GM12878 (cell line): ENCODE data around the gene C10orf105. TPM values are rescaled to one million over a fixed set of nuclear protein-coding genes. Genes with fewer than 3 reads are reported as not detected.

Source experiments
- BCL11A ChIP-seq: IDR thresholded peaks from 2 replicates; pipeline ENCODE4 v1.6.1; 2011; ENCODE audit warnings: low read depth, low read length
- CHD2 ChIP-seq: IDR thresholded peaks from 2 replicates; pipeline ENCODE4 v1.6.1; 2011; ENCODE audit warnings: low read depth, low read length, improper control_type of control experiment, borderline replicate concordance
- CTCF ChIP-seq, 3 experiments: IDR thresholded peaks in 2 of 3; conservative IDR thresholded peaks in 1 of 3; 2 replicates each; pipeline ENCODE4 v1.5.1; 2011; ENCODE audit warnings: low read depth in 3 of 3, low read length in 3 of 3, mild to moderate bottlenecking in 3 of 3, control low read depth in 2 of 3, moderate library complexity in 2 of 3, inconsistent platforms in 1 of 3, mixed read lengths in 1 of 3; ENCODE audit not compliant: control insufficient read depth in 2 of 3, insufficient read depth in 1 of 3; ENCODE audit errors: extremely low read depth in 1 of 3
- DPF2 ChIP-seq: fragments of 450-650 bp; IDR thresholded peaks from 2 replicates; pipeline ENCODE4 v1.6.1; 2017; ENCODE audit warnings: mild to moderate bottlenecking
- EGR1 ChIP-seq, 2 experiments: IDR thresholded peaks; 1 replicate in 1 of 2; 2 replicates in 1 of 2; pipeline ENCODE4 v1.6.1; 2011 to 2012; ENCODE audit warnings: low read depth in 2 of 2, low read length in 2 of 2, borderline replicate concordance in 1 of 2, mild to moderate bottlenecking in 1 of 2, moderate library complexity in 1 of 2
- HDGF ChIP-seq: fragments of 450-650 bp; IDR thresholded peaks from 2 replicates; pipeline ENCODE4 v1.6.1; 2016; ENCODE audit warnings: antibody characterized with exemption
- NFIC ChIP-seq: IDR thresholded peaks from 2 replicates; pipeline ENCODE4 v1.6.1; 2012; ENCODE audit warnings: low read depth, mild to moderate bottlenecking, inconsistent platforms, low read length, moderate library complexity
- NR2F1 ChIP-seq: fragments of 450-650 bp; conservative IDR thresholded peaks from 2 replicates; pipeline ENCODE4 v1.6.1; 2017; ENCODE audit warnings: mild to moderate bottlenecking
- POLR2AphosphoS5 ChIP-seq: IDR thresholded peaks from 2 replicates; pipeline ENCODE4 v1.6.1; 2011; ENCODE audit warnings: mild to moderate bottlenecking, low read length, inconsistent platforms
- POU2F2 ChIP-seq: IDR thresholded peaks from 3 replicates; pipeline ENCODE4 v1.6.1; 2011; ENCODE audit warnings: low read depth, mild to moderate bottlenecking, low read length, borderline replicate concordance
- RB1 ChIP-seq: fragments of 450-650 bp; formaldehyde crosslinking; IDR thresholded peaks from 2 replicates; pipeline ENCODE4 v1.6.1; 2017; ENCODE audit warnings: mild to moderate bottlenecking, borderline replicate concordance
- SRF ChIP-seq, 2 experiments: IDR thresholded peaks; 2 replicates each; pipeline ENCODE4 v1.6.1; 2011; ENCODE audit warnings: low read depth in 2 of 2, low read length in 2 of 2, mild to moderate bottlenecking in 1 of 2, moderate library complexity in 1 of 2
- USF2 ChIP-seq: IDR thresholded peaks from 2 replicates; pipeline ENCODE4 v1.6.1; 2011; ENCODE audit warnings: low read depth, low read length, improper control_type of control experiment, borderline replicate concordance
- YBX1 ChIP-seq: fragments of 450-650 bp; IDR thresholded peaks from 2 replicates; pipeline ENCODE4 v1.6.1; 2016; ENCODE audit warnings: antibody characterized with exemption
- ZNF217 ChIP-seq: fragments of 450-650 bp; IDR thresholded peaks from 2 replicates; pipeline ENCODE4 v1.6.1; 2017; ENCODE audit warnings: antibody characterized with exemption, mild to moderate bottlenecking
- polyA plus RNA-seq, 11 experiments: library from polyadenylated mRNA; depleted of rRNA in 4 of 11; unstranded in 6 of 11; stranded (reverse) in 5 of 11; fragments of >200 nt; fragmentation: Nextera tagmentation in 4 of 11; fragmentation: Illumina TruSeq in 1 of 11; extraction: Ambion mirVana in 4 of 11; extraction: Trizol in 1 of 11; gene quantifications; 1 replicate in 1 of 11; 2 replicates in 10 of 11; pipeline versions ENCODE4 v1.2.1 to v1.2.3, GENCODE V29; 2011 to 2016; ENCODE audit warnings: inconsistent platforms in 2 of 11, missing spikeins in 2 of 11, low read depth in 1 of 11
- total RNA-seq, 4 experiments: library from RNA; depleted of rRNA in 3 of 4; stranded (reverse); fragments of >200 nt in 3 of 4; fragmentation: Illumina TruSeq in 1 of 4; extraction: Trizol in 1 of 4; gene quantifications; 2 replicates each; pipeline versions ENCODE4 v1.2.1 to v1.2.3, GENCODE V29; 2013 to 2021
- TF ChIP-seq, protein P1 (sequence below): fragments of 450-650 bp; IDR thresholded peaks from 2 replicates; pipeline ENCODE4 v1.6.1; 2016; ENCODE audit warnings: mild to moderate bottlenecking, moderate library complexity, borderline replicate concordance
- TF ChIP-seq, protein P2 (sequence below): IDR thresholded peaks from 2 replicates; pipeline ENCODE4 v1.6.1; 2011; ENCODE audit warnings: borderline replicate concordance, low read depth, mild to moderate bottlenecking, moderate library complexity, low read length; ENCODE audit not compliant: insufficient read depth, poor library complexity, severe bottlenecking
- TF ChIP-seq, protein P3 (sequence below): fragments of 450-650 bp; IDR thresholded peaks from 2 replicates; pipeline ENCODE4 v1.6.1; 2016; ENCODE audit warnings: mild to moderate bottlenecking

Gene C10orf105
- total and polyA plus RNA-seq, 10 of the 15 experiments (the other 5 are each of a cell fraction or from before 2014, with no cell fraction given), result 0.04 to 0.06 (median 0.05) TPM; not detected in 7

DNA sequence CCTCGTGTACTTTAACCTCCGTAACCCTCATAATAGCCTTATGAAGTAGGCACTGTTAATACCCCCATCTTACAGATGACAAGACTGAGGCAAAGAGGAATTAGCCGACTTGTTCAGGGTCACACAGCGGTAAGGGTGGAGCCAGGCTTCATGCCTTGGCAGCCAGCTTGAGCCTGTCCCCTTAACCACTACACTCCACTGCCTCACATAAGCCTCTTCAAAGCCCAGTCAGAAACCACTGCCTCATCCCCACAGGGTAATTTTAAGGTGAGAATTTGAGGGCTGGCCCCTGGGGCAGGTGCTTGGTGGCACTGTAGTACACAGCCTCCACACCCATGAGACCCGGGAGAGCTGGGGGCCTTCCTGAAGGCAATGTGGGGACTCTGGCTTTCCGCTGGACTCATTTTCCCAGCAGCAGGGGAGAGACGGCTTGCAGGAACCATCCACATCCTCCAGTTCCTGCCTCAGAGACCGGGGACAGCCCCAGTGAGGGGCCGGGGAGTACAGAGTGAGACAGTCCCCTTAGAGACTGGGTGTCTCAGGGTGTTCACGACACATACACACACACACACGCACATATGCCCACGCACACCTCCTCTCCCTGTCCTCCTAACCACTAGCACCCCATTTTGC is 7.6 kb upstream of the C10orf105 start (continued):
- TF ChIP-seq POLR2AphosphoS5 (no peak), CTCF (IDR thresholded peaks at IDR 0.05 in 2 of 3, conservative IDR thresholded peaks at IDR 0.05 in 1 of 3; ENCODE audit: control insufficient read depth in 2 of 3, extremely low read depth in 1 of 3, insufficient read depth in 1 of 3, low read depth in 3 of 3, low read length in 3 of 3) (no peak), USF2 (no peak), POU2F2 (no peak), ZNF217 (peak; percentile 80), NFIC (no peak; the same call in 1 of the 2 replicates), EGR1 (IDR thresholded peaks at IDR 0.05; ENCODE audit: borderline replicate concordance in 1 of 2, low read depth in 2 of 2, low read length in 2 of 2) (peak in 1 of 2 experiments; percentile 45; a peak in 1 of 3 replicates), YBX1 (no peak), HDGF (peak; percentile 76; the same call in 1 of the 2 replicates), SRF (IDR thresholded peaks at IDR 0.05; ENCODE audit: low read depth in 2 of 2, low read length in 2 of 2) (no peak), BCL11A (no peak), CHD2 (no peak), DPF2 (peak; percentile 50; the same call in 1 of the 2 replicates), NR2F1 (no peak), RB1 (no peak)
- TF ChIP-seq, protein P1, sequence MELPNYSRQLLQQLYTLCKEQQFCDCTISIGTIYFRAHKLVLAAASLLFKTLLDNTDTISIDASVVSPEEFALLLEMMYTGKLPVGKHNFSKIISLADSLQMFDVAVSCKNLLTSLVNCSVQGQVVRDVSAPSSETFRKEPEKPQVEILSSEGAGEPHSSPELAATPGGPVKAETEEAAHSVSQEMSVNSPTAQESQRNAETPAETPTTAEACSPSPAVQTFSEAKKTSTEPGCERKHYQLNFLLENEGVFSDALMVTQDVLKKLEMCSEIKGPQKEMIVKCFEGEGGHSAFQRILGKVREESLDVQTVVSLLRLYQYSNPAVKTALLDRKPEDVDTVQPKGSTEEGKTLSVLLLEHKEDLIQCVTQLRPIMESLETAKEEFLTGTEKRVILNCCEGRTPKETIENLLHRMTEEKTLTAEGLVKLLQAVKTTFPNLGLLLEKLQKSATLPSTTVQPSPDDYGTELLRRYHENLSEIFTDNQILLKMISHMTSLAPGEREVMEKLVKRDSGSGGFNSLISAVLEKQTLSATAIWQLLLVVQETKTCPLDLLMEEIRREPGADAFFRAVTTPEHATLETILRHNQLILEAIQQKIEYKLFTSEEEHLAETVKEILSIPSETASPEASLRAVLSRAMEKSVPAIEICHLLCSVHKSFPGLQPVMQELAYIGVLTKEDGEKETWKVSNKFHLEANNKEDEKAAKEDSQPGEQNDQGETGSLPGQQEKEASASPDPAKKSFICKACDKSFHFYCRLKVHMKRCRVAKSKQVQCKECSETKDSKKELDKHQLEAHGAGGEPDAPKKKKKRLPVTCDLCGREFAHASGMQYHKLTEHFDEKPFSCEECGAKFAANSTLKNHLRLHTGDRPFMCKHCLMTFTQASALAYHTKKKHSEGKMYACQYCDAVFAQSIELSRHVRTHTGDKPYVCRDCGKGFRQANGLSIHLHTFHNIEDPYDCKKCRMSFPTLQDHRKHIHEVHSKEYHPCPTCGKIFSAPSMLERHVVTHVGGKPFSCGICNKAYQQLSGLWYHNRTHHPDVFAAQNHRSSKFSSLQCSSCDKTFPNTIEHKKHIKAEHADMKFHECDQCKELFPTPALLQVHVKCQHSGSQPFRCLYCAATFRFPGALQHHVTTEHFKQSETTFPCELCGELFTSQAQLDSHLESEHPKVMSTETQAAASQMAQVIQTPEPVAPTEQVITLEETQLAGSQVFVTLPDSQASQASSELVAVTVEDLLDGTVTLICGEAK, result no peak
- TF ChIP-seq, protein P2, sequence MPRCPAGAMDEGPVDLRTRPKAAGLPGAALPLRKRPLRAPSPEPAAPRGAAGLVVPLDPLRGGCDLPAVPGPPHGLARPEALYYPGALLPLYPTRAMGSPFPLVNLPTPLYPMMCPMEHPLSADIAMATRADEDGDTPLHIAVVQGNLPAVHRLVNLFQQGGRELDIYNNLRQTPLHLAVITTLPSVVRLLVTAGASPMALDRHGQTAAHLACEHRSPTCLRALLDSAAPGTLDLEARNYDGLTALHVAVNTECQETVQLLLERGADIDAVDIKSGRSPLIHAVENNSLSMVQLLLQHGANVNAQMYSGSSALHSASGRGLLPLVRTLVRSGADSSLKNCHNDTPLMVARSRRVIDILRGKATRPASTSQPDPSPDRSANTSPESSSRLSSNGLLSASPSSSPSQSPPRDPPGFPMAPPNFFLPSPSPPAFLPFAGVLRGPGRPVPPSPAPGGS, result peak; percentile 56
- TF ChIP-seq, protein P3, sequence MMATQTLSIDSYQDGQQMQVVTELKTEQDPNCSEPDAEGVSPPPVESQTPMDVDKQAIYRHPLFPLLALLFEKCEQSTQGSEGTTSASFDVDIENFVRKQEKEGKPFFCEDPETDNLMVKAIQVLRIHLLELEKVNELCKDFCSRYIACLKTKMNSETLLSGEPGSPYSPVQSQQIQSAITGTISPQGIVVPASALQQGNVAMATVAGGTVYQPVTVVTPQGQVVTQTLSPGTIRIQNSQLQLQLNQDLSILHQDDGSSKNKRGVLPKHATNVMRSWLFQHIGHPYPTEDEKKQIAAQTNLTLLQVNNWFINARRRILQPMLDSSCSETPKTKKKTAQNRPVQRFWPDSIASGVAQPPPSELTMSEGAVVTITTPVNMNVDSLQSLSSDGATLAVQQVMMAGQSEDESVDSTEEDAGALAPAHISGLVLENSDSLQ, result no peak
